CD4-positive, alpha-beta T cell treated with Interleukin-12 subunit alpha and Interleukin-12 subunit beta, for 1 hour (primary cell): Measurements from ENCODE around the gene AGAP1.
A peak's percentile ranks its signal among the peaks of the same experiment; 100 is the strongest.
"Not testable (repeated sequence)": the region's sequence is repeated elsewhere in the genome, so short reads cannot be mapped to it uniquely, and the experiment has no call there.

Source experiments
- DNase-seq: peaks from one replicate; pipeline ENCODE4 v3.0.0-alpha.2; 2020

Gene AGAP1

DNA sequence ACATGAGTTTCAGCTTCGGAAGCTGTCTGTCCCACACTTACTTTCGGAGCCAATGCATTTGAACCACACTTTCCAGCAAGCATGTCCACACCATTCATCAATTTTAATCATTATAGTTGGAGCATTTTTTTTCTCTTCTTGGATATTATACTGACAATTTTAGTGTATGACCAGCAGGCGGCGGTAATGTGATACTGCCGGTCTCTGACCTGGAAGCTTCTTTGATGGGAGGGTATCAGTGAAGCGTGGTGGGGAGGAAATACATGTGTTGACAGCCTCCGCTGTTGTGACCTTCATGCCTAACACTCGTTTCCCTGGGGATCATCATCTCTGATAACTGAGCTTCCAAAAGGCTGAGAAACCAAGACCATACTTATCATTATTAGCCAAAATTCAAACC is 442.6 kb downstream of the AGAP1 start:
- no peak for DNase-seq

DNA sequence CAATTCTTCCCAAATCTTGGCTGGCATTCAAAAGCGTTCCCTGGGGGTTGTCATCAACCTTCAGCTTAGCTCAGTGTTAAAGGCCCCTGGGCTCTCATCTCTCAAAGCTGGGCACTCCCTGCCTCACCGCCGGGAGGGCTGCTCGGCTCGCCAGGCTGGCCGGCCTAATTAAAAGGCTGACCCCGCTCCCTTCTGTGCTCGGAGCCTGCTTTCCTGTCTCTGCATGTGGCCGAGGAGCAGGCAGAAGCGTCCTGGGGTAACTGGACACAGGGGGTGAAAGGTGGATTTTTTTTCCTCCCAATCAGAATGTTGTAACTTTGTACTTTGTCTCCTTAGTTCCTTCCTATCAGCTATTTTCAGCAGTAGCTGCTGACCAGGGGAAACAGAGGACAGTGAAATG is 443.2 kb downstream of the AGAP1 start:
- DNase-seq = no peak

DNA sequence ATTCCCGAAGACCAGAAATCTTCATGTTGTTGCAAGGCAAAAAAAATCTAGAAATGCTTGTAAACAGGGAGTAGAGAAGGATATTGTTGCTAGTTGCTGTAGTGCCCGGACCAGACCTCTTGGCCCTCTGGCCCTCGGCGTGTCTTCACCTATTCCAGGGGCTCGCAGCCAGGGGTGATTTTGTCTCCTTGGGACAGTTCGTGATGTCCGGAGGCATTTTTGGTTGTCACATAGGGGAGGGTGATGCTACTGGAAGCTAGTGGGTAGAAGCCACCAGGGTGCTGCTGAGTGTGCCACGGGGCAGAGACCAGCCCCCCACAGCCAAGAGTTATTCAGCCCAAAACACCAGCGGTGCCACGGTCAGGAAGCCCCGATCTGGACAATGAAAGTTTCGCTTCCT is 443.7 kb downstream of the AGAP1 start:
- no peak for DNase-seq

DNA sequence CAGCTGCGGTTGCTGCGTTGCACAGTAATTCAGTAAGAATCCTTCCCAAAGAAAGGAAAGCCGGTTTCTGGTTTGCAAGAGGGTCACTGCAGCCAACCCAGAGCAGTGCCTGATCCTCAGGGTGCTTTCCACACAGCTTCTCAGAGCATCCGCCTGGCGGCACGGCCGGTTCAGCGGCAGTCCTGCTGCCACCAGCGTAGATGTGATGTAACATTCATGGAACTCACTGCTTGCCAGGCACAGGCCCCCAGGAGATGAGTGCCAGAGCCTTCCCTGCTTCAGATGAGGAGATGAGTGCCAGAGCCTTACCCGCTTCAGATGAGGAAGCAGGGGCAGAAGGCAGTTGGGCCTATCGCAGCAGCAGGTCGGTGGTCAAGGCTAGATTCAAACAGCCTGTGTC is 444.1 kb downstream of the AGAP1 start:
- DNase-seq = no peak

DNA sequence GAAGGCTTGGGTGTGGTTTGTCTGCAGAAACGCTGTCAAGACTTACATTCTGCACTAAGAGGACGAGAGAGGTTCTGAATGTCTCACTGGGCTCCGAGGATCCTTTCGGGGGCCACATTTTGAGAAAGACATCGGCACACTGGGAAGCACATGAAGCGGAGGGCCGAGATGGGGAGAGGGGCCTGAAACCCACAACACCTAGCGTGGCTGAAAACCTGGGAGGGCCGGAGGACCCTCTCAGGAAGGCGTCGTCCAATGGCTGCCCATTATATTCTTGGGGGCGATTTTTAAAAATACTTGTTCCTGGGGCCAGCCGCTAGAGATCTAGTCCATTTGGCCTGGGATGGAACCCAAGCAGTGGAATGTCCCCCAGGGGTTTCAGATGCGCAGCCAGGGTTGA is 444.8 kb downstream of the AGAP1 start:
- DNase-seq = no peak

DNA sequence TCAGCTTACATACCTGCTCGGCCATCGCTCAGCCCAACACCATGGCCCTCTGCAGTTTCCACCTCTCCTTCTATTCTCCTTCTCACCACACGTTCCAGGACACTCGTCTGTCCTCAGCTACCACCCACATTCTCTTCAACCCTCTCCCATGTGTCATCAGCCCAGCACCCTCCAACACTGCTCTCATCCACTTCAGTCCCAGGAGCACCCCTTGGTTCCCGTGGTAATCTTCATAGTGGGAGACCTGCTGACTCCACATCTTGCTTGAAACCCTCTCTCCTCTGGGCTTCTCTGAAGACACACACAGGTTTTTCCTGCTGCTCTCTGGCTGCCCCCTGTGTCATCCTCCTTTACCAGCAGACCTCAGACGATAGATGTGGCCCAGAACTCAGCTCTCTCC is 445.6 kb downstream of the AGAP1 start:
- DNase-seq = no peak

DNA sequence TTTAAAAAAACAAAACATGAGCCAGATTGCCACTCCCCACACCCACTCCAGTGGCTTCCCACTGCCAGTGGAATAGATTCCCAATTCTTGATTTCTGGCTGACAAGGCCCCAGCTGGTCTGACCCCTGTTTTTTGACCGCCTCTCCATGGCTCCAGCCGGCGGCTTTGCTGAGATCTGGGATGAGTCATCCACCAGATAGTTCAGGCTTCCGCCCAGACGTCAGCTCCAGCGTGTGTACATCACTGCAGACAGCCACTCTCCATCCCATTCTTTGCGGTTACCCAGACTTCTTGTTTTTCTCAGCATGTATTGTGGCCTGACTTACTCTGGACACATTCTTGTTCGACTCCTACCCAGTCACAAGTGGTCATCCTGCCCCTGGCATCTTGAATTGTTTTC is 446.5 kb downstream of the AGAP1 start:
- no peak for DNase-seq

DNA sequence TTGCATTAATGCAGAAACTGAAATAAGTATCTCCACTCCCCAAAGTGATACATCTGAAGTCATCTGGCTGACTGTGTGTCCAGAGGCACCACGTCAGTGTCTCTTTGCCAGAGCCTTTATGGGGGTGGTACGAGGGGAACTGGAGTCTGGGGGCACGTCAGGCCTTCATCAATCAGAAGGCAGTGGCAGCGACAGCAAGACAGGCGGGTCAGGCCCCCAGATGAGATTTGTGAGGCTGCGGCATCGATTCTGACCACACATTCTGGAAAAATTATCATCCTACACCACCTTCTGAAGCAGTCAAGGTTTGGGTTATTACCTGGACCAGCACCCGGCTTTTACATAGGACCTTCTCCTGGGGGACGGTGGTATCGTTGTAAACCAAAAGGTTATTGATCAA is 450.7 kb downstream of the AGAP1 start:
- no peak for DNase-seq

DNA sequence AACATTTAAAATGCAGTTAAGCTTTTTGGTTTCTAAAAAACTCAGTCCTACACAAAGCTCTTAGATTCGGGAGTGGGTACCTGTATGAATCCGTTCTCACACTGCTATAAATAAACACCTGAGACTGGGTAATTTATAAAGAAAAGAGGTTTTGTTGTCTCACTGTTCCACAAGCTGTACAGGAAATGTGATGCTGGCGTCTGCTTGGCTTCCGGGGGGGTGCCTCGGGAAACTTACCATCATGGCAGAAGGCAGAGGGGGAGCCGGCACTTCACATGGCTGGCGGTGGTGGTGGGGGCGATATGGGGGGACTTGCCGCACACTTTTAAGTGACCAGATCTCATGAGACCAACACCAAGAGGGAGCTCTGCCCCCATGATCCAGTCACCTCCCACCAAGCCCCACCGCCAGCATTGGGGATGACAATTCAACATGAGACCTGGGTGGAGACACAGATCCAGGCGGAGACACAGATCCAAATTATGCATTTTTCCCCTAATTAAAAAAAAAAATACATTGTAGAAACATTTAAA is 451.8 kb downstream of the AGAP1 start:
- DNase-seq = no peak

DNA sequence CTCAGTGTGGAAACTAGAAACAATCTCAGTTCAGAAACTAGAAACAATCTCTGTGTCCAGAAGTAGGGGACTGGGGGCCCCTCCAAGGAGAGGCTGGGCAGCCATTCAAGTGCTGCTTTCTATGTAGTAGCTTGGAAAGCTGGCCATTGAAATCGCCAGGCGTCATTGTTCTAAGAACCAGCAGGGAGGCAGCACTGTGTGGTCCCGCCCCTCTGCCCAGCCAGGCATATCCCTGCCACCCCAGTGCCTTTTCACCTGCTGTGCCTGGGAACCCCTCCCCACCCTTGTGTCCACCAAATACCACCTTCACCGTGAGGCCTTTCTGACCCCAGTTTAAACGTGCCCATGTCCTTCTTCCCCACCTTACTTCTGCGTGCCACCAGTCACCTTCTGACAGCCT is 452.7 kb downstream of the AGAP1 start:
- no peak for DNase-seq

DNA sequence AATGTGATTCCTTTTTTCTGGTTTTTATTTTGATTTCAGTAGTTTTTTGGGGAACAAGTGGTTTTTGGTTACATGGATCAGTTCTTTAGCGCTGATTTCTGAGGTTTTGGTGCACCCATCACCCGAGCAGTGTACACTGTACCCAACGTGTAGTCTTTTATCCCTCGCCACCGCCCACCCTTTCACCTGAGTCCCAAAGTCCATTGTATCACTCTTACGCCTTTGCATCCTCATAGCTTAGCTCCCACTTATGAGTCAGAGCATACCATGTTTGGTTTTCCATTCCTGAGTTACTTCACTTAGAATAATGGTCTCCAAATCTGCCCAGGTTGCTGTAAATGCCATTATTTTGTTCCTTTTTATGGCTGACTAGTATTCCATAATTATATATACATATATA is 453.2 kb downstream of the AGAP1 start:
- DNase-seq = not testable (repeated sequence)

DNA sequence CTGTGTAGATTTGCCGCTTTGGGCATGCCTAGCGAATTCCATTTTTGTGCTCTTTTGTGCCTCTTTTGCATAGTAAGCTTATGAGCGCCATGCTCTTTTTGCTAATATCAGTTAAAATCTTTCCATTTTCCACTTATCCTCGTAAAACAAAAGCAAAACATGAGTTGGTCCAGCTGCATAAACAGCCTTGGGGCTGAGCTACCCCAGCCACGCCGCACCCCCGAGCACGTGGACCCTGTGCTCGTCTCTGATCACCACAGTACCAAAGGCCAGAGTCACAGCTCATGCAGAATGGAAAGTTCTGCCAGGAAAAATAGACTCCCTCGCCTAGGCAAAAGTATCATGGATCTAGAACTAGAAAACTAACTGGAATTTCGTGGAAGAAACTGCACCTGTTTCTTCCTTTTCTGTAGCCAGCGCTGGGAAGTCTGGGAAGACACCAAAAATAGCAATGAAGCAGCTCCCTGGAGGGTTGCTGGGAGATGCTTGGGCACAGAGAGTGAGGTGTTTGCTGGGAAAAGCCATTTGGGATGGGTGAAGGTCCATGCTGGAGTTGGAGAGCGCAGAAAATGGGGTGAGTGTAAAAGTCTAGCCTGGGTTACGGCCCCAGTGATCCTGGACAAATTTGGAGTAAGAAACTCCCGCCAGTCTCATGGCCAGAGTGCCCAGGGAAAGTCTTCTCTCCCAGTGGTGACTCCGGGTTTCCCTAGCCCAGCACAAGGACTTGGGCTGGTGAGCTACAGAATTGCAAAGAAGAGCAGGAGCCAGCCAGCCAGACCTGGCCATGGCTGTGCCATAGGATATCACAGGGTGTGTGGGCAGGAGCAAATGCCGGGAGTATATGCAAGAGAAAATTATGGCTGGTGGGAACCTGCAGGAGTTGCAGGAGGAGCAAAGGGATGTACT is 456.0 kb downstream of the AGAP1 start:
- no peak for DNase-seq

DNA sequence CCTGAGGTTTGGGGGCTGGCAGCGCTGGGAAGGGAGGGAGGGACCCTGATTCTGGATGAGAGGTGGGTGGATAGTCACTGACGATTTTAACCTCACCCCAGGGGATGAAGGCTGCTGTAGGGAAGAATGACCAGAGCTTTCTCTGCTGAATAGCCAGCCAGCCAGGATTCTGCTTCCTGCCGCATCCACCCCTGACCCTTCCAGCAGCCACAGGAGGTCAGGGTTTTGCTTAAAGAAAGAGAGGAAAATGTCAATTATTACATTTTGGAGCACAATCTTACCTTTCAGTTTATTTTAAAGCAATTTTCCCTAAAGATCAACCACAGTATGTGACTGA is 456.6 kb downstream of the AGAP1 start:
- no peak for DNase-seq

DNA sequence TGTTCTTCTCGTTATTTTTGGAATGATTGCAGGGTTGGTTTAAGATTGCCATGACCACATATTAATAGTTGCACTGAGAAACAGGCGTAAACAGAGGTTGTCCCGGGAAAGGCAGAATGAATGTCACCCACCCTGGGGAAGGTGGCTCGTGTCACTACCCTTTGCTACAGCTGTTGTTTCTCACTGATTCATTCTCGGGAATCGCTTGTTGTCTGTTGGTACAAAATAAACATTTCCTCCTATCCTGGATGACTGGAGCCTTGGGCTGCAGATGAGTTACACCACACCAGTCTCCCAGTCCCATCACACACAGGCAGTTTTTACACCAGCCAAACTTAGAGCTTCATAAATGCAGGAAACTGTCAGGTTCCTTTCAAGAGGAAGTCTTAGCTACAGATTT is 457.6 kb downstream of the AGAP1 start:
- DNase-seq = no peak

DNA sequence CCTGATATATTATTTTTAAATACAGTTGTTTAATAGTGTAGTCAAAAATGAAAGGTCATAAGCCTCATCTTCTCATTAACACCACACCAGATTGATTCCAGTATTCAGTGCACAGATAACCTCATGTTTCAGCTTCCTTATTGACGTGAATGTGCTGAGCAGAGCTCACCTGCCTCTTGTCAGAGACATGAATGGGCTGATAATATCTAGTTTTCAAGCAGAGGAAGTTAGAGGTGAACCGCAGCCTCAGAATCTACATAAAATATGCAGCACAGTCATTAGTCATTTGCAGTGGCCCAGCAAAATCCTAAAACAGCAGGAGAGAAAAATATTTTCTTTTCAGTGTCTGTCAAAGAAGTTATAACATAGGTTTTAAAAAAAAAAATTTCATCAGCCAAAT is 458.1 kb downstream of the AGAP1 start:
- DNase-seq = peak; percentile 34

DNA sequence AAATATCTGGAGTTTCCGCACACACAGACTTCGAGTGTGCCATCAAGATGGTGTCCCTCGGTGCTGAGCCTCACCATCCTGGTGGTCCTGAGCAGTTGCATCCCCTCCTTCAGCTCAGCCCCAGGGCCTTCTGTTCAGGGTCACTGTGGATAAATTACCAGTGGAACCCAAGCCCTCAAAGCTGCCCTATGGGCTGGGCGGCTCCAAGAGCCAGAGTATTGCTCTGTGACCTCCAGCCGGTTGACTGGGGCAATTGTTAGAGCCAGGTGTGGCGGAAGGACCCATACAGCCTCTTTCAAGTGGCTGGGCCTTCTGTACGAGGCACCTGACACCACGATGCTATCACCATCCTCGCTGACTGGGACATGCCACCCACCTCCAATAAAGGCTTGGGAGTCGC is 458.9 kb downstream of the AGAP1 start:
- no peak for DNase-seq

DNA sequence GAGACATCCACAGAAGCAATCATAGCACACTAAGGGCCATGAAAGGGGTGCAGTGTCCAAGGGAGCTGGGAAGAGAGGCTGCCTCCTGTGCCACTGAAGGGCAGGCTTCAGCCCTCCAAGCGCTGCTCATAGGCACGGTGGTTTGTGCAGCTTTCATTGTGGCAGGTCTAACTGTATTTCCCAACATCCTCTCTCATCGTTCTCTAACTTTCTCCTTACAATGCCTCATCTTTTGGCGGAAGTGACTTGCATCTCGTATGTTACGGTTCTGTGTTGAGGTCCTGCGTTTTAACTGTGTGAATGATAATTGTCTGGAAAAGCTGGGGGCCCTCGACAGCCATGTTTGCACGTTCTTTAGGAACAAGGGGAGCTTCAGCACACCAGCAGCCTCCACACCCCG is 460.4 kb downstream of the AGAP1 start:
- DNase-seq = no peak

DNA sequence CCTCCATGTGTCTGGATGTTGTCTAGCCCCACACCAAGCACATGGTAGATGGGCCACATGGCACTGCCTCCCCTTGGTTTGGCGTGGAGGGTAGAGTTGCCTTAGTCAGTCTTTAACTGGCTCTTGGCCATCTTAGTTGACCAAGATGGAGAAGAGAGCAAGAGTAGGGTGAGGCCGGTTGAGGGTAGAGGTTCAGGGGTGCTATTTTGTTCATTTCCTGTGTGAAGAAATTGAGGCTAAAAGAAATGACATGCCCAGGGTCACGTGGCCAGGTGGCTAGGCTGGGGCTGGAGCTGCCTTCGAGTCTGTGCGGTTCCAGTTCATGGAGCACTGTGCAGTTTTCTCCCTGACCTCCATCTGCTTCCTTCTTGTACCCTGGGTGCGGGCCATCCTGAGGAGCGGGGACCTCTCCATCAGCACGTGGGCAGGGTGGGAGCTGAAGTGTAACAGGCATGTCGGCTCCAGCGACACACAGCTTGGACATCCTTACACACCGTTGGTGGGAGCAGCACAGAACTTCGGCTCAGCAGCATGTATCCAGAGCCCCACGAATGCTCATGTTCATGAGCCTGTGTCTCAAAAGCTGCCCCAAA is 461.1 kb downstream of the AGAP1 start:
- no peak for DNase-seq

DNA sequence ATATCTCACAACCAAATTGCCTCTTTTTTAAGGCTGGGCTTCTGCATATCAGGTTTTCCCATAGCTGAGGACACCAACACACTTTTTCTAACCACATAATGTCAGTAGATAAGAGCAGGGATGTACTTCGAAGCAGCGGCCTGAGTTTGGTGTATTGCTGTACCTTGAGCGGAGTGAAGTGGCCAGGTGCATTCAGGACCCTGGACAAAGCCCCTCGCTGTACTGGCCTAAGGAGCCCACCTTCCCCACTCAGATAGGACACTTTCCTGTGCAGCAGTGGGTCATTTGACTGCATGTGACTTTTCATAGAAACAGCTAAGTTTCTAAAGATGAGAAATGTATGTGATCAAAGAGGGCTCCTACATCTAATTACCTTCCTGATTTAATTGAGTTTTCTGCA is 461.8 kb downstream of the AGAP1 start:
- DNase-seq = no peak

DNA sequence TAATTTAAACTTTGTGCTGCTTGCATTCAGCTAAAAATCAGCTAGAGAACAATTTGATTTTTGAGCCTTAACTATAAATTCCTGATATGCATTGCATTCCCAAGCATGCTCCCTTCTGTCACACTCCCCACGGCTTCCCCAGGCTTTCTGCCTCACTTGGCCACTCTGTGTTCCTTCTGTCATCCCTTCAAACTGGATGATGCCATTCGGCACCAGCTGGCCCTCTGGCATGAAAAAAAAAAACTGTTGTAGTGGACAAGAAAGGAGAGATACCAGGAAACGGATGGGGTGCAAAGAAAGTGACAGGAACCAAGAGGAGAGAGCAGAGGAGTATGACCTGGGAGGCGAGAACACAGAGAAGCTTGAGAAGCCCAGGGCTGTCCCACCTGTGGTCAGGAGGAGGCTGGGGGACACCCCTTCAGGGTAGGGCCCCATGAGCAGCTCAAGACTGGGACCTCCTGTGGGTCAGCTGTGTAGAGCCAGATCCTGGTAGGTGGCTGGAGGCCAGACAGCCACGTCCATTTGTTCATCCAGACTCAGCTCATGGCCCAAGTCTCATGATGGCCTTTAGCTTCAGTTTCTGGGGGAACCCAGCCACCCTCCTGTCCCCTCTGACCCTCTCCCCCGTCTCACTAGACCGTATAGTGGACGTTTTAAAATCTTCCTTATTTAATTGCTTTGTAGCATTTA is 462.6 kb downstream of the AGAP1 start:
- DNase-seq = no peak

DNA sequence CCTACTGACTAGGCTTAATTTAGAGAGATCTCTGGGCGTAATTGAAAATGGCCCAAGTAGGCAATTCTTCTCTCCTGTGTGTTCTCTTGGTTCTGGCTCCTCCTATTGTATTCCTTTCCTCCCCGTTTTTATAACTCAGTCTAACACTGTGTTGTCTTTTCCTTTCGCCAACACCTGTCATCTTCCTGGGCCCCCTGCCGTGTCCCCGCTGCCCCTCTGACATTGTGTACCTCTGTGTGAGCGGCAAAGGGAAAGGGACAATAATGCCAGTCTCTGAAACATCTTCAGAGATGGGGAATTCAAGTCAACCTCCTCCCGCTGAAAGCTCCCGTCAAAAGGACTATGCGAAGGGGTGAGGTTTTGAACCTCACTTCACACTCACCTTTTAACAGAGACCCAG is 463.4 kb downstream of the AGAP1 start:
- DNase-seq = no peak

DNA sequence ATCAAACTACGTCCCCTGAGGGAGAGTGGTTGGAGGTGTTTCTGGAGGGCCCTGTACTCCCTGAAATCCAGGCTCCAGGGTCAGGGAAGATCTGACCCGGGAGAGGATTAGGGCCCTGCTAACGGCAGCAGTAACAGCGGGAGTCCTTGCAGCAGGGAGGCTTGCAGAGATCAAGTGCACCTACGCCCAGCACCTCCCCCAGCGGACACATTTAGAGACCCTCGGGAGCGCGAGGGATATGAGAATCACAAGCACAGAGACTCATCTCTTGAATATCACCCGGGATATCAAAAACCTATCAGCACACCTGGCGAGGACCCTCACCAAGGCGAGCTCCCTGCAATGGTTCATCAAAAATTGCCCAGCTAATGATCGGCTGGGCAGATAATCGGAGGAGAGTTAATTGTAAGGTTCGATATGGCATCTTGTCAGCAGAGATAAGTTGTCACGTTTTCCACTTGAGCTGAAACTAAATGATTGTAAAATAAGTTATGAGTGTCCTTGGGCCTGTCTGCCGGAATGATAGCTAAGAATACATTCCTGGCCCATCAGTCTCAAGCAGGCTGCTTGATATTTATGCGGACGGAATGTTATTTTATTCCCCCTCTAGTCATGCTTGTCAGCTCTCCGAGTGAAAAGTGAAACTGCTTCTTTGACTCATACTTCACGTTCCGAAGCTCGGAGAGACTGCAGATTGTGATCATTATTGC is 464.5 kb downstream of the AGAP1 start:
- no peak for DNase-seq

DNA sequence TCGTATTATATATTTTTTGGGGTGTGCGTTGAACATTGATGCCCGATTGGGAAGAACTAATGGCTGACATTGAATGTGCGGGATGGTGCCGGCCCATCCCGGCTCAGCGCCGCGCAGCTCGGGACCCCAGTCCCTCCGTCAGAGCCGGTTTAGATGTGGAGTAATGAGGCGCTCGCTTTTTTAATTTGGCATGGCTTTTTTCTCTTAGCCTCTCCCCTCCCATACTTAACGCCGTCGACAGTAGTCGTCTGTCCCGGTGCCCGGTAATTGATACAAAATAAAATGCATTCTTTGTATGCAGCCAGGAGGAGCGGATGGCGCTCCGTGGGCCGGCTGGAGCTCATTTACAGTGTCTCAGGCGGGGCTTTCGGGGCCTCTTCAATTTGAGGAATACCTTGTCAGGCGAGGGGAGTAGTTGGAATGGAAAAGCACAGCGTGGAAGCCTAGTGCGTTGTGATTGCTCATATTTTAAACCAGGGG is 465.1 kb downstream of the AGAP1 start:
- no peak for DNase-seq
